Coronary artery (tissue), 2 donors: ENCODE measurements around the gene BMAL1.

Experiments used
- DNase-seq: peaks from one replicate; pipeline ENCODE4 v3.0.0-alpha.2; 2017; ENCODE audit warnings: low spot score
- H3K27ac ChIP-seq, 2 donors: fragments of 200-600 bp; sonication (generic); one replicate each; pipeline ENCODE4 v1.5.1; 2016 to 2019
- H3K4me3 ChIP-seq: fragments of 200-600 bp; sonication (generic); 2 replicates; pipeline ENCODE4 v1.5.1; 2016; ENCODE audit warnings: mild to moderate bottlenecking, moderate library complexity
- CTCF ChIP-seq: fragments of 200-600 bp; sonication (generic); IDR thresholded peaks from one replicate; pipeline ENCODE4 v1.5.1; 2019; ENCODE audit warnings: antibody characterized with exemption

The BMAL1 gene

GRCh38 chr11:13347901-13348300 is 70.3 kb downstream of the BMAL1 start:
- no peak for TF ChIP-seq CTCF
- no peak for DNase-seq
- H3K4me3 ChIP-seq: no peak overlapping the region
- H3K27ac ChIP-seq: no peak overlapping the region

GRCh38 chr11:13348305-13348704 is 70.7 kb downstream of the BMAL1 start:
- Histone ChIP-seq H3K27ac (no peak overlapping the region), H3K4me3 (no peak overlapping the region)
- no peak for TF ChIP-seq CTCF
- no peak for DNase-seq

- TF ChIP-seq CTCF: no peak
- DNase-seq: no peak
Observed at GRCh38 chr11:13349046-13349445, 71.5 kb downstream of the BMAL1 start.

DNA sequence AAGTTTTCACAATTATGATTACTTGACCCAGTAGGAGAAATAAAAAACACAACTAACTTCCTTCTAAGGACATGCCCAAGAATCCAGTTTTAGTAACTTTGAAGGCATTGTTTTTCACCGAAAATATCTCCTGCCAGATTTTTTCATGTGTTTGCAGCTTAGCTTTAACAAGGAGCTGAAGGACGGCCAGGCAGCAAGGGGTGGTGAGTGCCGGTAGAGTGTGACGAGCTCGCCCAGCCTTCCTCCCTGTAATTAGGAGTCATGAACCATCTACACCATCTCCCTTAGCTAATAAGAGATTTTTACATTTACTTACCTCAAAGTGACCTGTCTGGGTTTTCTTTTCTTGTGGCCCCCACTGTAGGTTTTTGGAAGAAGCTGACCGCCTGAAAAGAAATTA is 72.0 kb downstream of the BMAL1 start:
- DNase-seq: no peak
- H3K27ac ChIP-seq: no peak overlapping the region
- no peak overlapping the region for H3K4me3 ChIP-seq
- no peak for TF ChIP-seq CTCF

More at GRCh38 chr11:13349046-13349445, 71.5 kb downstream of the BMAL1 start:
- no peak overlapping the region for H3K4me3 ChIP-seq
- H3K27ac ChIP-seq: no peak overlapping the region

DNA sequence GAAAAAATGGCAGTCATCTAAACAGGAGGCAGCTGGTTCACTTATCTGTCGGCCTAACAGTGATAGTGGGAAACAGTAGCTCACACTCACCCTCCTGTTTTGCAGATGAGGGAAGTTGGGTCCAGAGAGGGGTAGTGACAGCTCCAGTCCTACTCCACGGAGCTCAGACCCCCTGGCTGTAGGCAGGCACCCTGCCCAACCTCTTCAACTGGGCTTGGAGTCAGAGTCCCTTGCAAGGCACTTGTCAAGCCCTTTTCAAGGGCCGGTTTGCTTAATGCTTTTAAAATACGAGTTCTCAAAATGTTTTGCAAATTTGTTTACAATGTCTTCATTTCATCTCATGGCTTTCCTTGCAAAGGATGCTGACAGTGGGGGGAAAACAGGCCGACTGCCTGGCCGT is 75.1 kb downstream of the BMAL1 start:
- no peak for TF ChIP-seq CTCF

GRCh38 chr11:13354335-13354734 is 76.7 kb downstream of the BMAL1 start:
- Histone ChIP-seq H3K27ac (no peak overlapping the region), H3K4me3 (no peak overlapping the region)
- no peak for DNase-seq
- no peak for TF ChIP-seq CTCF

More for the DNA sequence above, 75.1 kb downstream of the BMAL1 start:
- H3K4me3 ChIP-seq: no peak overlapping the region
- no peak overlapping the region for H3K27ac ChIP-seq
- DNase-seq: no peak

- no peak for TF ChIP-seq CTCF
- Histone ChIP-seq H3K4me3 (no peak overlapping the region), H3K27ac (no peak overlapping the region)
- no peak for DNase-seq
Observed at GRCh38 chr11:13355191-13355590, 77.6 kb downstream of the BMAL1 start.
